Epithelial cell of prostate (primary cell): ENCODE measurements around the gene ELMOD1.

Experiments used
- DNase-seq: peaks from one replicate; pipeline ENCODE4 v3.0.0-alpha.2; 2011; ENCODE audit warnings: low read depth, low spot score
- H3K27ac ChIP-seq: fragments of 450-650 bp; 2 replicates; pipeline ENCODE4 v1.5.1; 2017; ENCODE audit warnings: mild to moderate bottlenecking

ELMOD1 gene

DNA sequence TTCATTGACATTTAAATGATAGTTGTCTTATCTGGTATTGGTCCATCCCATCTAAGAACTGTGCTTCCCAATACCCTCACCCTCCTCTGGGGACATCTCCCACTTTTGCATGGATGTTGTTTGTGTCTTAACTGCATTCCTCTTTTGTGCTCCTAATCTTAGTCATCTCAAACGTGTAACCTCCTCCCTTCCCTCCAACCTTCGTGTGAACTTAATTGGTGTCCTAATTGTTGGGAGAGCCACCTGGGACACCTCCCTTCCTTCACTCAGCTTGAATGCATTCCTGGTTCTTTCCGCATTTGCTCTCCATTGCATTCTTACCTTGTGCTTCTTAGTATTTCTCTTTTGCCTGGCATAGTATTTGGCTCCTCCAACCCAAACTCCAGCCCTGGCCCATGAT is 9.8 kb upstream of the ELMOD1 start:
- H3K27ac ChIP-seq, result no peak overlapping the region
- no peak for DNase-seq

GRCh38 chr11:107583629-107584195 is 7.2 kb upstream of the ELMOD1 start:
- peak overlapping the region; percentile 46 for H3K27ac ChIP-seq
- no peak for DNase-seq

GRCh38 chr11:107587306-107587979 is 3.5 kb upstream of the ELMOD1 start:
- no peak for DNase-seq
- H3K27ac ChIP-seq, result peak overlapping the region; percentile 49

DNA sequence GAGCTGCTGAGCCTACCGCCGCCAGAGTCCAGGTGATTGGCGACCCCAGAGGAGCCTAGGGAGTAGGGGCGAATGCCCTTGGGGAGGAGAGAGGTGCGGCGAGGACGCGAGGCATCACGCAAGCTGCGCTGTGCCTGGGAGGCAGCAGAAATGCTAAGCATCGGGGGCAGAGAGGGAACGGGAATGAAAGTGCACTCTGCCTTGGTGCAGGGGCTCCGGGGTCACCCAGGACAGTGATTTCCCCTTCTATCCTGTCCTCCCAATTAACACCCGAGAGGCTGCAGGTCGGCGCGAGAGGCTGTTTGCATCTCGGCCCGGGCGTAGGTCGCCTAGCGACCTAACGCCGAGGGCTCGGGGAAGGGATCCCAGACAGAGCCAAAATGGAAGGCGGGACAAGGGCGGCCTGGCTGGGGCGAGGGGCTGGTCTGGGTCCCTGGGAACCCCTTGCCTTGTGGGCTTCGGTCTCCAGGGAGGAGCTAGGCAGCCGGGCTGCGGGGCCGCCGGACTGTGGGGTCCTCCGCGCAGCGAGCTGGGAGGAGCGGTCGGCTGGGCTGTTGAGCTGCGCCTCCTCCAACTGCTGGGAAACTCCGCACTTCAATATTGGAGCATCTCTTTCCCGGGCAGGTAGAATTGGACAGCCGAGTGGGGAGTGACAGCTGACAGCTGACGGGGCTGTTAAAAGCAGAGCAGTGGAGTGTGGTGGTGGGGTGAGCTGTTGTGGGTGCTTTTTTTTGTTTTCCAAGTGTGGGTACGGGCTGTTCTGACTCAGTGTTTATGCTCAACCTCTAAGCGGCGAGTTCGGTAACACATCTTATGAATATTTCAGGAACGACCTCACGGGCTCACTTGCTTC is 657 bp downstream of the ELMOD1 start:
- H3K27ac ChIP-seq, result no peak overlapping the region
- DNase-seq, result no peak

GRCh38 chr11:107592231-107592590 is 1.3 kb downstream of the ELMOD1 start:
- DNase-seq, result no peak
- no peak overlapping the region for H3K27ac ChIP-seq

GRCh38 chr11:107592813-107593212 is 1.9 kb downstream of the ELMOD1 start:
- H3K27ac ChIP-seq, result no peak overlapping the region
- DNase-seq, result no peak

DNA sequence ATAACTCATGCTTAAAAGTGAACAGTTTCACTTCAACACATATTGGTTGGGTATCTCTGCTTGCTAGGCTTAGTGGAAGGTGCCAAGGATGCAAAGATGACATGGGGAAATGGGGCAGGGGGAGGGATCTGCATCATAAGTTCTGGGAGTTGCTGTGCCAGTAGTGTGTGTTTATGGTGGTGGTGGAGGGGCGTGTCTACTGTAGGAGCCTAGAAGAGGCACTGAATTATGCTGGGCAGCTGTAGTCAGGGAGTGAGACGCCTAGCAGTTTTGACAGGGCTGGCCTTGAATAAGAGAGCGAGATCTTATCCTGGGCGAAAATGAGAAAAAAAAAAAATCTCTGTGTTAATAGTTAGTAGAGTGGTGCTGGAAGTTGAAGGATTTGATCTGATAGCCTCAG is 3.0 kb downstream of the ELMOD1 start:
- DNase-seq, result no peak
- no peak overlapping the region for H3K27ac ChIP-seq

DNA sequence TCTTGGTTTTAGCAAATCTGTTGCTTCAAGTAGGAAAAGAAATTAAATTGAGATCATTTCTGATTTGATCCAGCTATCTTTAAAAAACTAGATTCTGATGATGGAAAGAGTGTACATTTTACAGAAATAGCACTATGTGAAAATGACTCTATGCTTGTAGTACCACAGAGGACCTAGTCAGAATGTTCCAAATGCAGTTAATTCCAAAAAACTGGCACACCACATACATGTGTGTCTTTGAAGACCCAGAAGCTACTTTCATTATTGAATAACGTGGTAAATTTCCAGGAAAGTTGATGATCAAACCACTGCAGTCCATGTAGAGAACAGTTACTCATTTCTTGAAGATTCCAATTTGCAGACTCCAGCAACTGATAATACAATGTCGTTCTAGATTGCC is 3.8 kb downstream of the ELMOD1 start:
- no peak overlapping the region for H3K27ac ChIP-seq
- no peak for DNase-seq

DNA sequence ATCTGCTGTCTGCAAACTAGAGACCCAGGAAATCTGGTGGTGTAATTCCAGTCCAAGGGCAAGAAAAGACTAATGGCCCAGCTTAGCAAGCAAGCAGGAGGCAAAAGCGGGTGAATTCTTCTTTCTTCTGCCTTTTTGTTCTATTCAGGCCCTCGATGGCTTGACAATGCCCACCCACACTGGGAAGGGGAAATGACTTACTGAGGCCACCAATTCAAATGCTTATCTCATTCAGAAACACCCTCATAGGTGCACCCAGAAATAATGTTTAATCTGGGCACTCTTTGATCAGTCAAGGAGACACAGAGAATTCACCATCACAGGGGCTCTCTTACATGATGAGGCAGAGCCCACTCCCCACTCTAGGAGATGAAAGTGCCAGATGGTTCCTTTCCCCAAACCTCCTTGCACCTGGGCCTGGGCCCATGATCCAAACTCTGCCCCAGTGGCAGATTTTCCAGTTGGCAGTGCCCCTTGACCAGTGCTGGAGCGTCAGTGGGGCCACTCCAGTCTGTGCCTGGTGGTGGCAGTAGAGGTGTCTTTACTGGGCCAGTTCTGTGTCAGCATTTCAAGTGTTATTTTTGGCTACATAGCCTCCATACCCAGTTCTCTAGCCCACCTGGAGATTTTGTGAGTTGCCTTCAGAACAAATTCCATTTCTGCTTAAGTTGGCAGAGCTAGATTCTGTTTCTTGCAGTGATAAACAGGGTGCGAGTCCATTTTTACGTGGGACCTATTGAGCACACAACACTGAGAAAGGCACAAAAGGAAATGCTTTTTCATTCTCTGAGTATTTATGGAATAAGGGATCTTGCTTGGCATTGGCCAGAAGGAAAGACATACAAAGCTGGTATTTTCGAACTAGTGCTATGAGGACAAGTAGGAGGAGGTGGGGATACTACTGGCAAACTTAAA is 7.5 kb downstream of the ELMOD1 start:
- no peak overlapping the region for H3K27ac ChIP-seq
- no peak for DNase-seq

DNA sequence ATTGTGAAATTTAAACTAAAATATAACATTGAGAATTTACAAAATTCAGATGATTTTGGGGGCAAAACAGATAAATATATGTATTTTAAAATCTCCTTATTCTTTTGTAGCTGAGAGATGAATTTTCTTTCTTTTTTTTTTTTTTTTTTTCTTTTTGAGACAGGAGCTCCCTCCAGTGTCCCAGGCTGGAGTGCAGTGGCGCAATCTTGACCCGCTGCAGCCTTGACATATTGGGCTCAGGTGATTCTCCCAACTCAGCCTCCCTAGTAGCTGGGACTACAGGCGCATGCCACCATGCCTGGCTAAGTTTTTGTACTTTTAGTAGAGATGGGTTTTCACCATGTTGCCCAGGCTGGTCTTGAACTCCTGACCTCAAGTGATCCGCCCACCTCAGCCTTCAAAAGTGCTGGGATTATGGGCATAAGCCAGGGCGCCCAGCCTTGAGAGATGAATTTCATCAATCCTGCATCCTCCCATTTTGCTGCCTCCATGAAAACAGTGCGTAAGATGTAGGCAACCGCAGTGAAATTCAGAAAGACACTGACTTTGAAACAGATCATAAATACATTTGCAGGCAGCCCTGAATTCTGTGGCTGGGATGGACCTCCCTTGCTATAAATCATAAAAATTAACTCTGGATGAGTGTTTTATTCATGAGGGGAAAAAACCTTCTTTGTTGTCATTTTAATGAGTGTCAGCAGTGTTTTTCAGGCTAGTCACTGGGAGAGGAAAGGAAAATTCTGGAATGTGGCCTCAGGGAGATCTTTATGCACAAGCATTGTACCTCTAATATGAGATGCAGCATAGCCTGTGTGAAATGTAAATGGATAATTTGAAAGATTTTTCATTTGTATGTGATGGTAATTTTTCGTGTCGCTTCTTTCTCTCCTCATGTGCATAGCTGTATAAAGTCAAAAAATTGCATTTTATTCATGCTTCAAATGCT is 14.4 kb downstream of the ELMOD1 start:
- no peak for DNase-seq
- no peak overlapping the region for H3K27ac ChIP-seq

- no peak for DNase-seq
Measured at GRCh38 chr11:107606141-107606540, 15.2 kb downstream of the ELMOD1 start.

DNA sequence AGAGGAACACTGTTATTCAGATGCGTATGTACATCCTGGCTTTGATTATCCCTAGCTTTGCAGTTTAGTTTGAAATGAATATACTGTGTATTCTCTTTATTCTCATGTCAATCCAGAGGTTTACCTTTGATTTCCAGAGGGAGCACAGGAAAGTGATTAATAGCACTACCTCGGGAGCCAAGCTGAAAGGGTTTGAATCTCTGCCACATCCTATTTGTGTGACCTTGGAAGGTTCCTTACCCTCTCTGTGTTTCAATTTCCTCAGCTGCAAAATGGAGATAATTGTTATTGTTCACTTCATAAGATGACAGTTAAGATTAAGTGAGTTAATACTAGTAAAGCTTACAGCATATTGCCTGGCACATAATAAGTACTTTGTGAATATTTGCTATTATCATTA is 17.9 kb downstream of the ELMOD1 start:
- no peak for DNase-seq
- no peak overlapping the region for H3K27ac ChIP-seq

More at GRCh38 chr11:107606141-107606540, 15.2 kb downstream of the ELMOD1 start:
- H3K27ac ChIP-seq, result no peak overlapping the region

DNA sequence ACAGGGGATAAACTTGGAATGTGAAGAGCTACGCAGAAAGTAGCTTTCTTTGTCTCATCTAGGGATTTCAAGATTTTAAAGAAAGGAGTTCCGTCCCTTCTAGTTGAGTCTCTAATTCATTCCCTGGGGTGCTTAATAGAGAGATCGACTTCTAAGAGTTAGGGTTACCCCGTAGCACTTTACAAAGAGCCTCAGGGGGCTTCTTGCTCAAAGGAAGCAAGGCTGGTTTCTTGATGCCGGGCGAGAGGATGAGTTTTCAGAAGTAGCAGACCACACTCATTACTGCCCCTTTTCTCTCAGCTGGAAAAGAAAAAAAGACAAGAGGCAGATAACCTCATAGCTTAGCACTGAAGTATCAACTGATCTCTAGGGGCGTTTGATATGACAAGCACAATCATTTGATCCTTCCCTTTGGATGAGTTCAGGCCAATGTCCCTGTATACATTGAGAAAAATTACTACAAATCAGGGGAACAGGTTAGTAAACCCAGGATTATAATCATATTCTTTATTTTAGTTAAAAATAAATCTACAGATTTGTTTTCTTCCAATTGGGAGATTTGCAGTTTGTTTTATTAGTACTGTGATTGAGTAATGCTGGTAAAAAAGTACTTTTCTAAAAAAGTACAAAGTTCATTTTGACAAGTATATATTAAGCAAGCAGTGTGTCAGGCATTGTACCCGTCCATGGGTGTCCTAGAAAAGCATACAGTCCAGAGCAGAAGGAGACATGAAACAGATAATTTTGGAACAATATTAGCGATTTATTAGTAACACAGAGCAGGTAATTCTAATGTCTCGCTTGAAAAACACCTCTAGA is 18.7 kb downstream of the ELMOD1 start:
- DNase-seq, result no peak
- no peak overlapping the region for H3K27ac ChIP-seq

DNA sequence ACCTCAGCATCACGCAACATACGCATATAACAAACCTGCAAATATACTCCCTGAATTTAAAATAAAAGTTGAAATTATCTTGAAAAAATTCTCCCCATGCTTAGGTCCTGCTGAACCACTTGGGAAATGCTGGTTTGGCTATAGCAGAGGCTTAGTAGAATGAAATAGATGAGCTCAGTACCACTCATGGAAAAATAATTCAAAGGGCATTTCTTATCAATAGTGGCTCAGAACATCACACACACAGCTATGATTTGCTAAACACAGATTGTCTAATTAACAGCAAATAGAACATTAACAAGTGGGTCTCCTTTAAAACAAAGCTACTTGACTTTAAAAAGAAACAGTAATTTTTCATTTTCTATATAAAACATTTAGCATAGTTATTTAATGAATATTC is 21.5 kb downstream of the ELMOD1 start:
- DNase-seq, result no peak
- H3K27ac ChIP-seq, result no peak overlapping the region

GRCh38 chr11:107619926-107620325 is 29.0 kb downstream of the ELMOD1 start:
- no peak for DNase-seq
- no peak overlapping the region for H3K27ac ChIP-seq

- no peak overlapping the region for H3K27ac ChIP-seq
- DNase-seq, result no peak
Measured at GRCh38 chr11:107621081-107621480, 30.1 kb downstream of the ELMOD1 start.

DNA sequence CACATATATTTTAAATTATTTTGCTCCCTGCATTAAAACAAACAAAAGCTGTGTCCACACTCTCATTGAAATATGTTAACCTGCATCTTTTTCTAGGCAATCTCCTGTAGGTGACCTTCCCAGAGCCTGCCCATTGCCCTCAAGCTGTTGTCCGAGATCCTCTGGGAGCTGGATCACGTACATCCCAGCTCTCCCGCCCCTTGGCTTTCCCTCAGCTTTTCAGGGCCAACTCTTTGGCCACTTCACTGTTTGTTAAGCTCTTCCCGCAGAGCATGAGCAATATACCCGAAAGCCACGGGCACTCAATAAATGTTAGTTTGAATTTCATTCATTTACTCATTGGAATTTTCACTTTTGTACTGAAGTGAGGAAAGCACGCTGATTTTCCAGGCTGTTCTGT is 32.2 kb downstream of the ELMOD1 start:
- H3K27ac ChIP-seq, result no peak overlapping the region
- no peak for DNase-seq

GRCh38 chr11:107624983-107625684 is 34.2 kb downstream of the ELMOD1 start:
- no peak for DNase-seq
- no peak overlapping the region for H3K27ac ChIP-seq
